ENCODE measurements around the gene ANO9.

- no peak for TF ChIP-seq POLR2AphosphoS5 (IDR thresholded peaks at IDR 0.05; ENCODE audit: borderline replicate concordance, low read depth, low read length)
- TF ChIP-seq EZH2 (IDR thresholded peaks at IDR 0.05), result no peak
Measured at GRCh38 chr11:405323-405953, 36.4 kb downstream of the ANO9 start.

Measured in SK-N-MC (cell line).